ENCODE data around the gene SERPIND1.

DNA sequence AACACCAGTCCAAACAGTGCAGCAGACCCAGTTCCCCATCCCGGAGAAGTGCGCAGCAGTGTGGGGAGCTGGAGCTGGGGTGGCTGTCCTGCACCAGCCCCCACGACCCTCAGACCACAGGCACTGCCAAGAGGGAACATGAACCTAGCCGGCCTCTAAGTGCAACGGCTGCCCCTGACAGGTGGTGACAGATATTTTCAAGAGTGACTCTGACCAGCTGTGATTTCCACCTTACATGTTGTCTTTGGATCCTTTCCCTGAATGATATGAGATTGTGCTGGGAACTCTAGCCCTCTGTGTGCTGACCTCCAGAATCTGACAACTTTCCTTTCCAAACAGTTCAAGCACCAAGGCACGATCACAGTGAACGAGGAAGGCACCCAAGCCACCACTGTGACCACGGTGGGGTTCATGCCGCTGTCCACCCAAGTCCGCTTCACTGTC, 12.6 kb downstream of the SERPIND1 start:
- TF ChIP-seq BACH2 (CRISPR knock-in tag; IDR thresholded peaks at IDR 0.05; ENCODE audit: borderline replicate concordance) (no peak), SNAI2 (CRISPR knock-in tag; IDR thresholded peaks at IDR 0.05) (no peak), RARB (CRISPR knock-in tag; IDR thresholded peaks at IDR 0.05) (no peak), TCF4 (CRISPR knock-in tag; IDR thresholded peaks at IDR 0.05; ENCODE audit: borderline replicate concordance) (no peak), ARNTL (CRISPR knock-in tag; IDR thresholded peaks at IDR 0.05; ENCODE audit: borderline replicate concordance, low read depth) (no peak), ZFP30 (CRISPR knock-in tag; IDR thresholded peaks at IDR 0.05) (no peak), ZNF70 (CRISPR knock-in tag; IDR thresholded peaks at IDR 0.05) (no peak), ZC3H10 (CRISPR knock-in tag; IDR thresholded peaks at IDR 0.05) (no peak)
- TF ChIP-seq, protein P1, sequence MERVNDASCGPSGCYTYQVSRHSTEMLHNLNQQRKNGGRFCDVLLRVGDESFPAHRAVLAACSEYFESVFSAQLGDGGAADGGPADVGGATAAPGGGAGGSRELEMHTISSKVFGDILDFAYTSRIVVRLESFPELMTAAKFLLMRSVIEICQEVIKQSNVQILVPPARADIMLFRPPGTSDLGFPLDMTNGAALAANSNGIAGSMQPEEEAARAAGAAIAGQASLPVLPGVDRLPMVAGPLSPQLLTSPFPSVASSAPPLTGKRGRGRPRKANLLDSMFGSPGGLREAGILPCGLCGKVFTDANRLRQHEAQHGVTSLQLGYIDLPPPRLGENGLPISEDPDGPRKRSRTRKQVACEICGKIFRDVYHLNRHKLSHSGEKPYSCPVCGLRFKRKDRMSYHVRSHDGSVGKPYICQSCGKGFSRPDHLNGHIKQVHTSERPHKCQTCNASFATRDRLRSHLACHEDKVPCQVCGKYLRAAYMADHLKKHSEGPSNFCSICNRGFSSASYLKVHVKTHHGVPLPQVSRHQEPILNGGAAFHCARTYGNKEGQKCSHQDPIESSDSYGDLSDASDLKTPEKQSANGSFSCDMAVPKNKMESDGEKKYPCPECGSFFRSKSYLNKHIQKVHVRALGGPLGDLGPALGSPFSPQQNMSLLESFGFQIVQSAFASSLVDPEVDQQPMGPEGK (CRISPR knock-in tag; IDR thresholded peaks at IDR 0.05; ENCODE audit: borderline replicate concordance), result no peak
- TF ChIP-seq, protein P2, sequence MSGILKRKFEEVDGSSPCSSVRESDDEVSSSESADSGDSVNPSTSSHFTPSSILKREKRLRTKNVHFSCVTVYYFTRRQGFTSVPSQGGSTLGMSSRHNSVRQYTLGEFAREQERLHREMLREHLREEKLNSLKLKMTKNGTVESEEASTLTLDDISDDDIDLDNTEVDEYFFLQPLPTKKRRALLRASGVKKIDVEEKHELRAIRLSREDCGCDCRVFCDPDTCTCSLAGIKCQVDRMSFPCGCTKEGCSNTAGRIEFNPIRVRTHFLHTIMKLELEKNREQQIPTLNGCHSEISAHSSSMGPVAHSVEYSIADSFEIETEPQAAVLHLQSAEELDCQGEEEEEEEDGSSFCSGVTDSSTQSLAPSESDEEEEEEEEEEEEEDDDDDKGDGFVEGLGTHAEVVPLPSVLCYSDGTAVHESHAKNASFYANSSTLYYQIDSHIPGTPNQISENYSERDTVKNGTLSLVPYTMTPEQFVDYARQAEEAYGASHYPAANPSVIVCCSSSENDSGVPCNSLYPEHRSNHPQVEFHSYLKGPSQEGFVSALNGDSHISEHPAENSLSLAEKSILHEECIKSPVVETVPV (CRISPR knock-in tag; IDR thresholded peaks at IDR 0.05), result no peak
- TF ChIP-seq, protein P3, sequence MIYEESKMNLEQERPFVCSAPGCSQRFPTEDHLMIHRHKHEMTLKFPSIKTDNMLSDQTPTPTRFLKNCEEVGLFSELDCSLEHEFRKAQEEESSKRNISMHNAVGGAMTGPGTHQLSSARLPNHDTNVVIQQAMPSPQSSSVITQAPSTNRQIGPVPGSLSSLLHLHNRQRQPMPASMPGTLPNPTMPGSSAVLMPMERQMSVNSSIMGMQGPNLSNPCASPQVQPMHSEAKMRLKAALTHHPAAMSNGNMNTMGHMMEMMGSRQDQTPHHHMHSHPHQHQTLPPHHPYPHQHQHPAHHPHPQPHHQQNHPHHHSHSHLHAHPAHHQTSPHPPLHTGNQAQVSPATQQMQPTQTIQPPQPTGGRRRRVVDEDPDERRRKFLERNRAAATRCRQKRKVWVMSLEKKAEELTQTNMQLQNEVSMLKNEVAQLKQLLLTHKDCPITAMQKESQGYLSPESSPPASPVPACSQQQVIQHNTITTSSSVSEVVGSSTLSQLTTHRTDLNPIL (CRISPR knock-in tag; IDR thresholded peaks at IDR 0.05; ENCODE audit: low read depth), result no peak
- TF ChIP-seq, protein P4, sequence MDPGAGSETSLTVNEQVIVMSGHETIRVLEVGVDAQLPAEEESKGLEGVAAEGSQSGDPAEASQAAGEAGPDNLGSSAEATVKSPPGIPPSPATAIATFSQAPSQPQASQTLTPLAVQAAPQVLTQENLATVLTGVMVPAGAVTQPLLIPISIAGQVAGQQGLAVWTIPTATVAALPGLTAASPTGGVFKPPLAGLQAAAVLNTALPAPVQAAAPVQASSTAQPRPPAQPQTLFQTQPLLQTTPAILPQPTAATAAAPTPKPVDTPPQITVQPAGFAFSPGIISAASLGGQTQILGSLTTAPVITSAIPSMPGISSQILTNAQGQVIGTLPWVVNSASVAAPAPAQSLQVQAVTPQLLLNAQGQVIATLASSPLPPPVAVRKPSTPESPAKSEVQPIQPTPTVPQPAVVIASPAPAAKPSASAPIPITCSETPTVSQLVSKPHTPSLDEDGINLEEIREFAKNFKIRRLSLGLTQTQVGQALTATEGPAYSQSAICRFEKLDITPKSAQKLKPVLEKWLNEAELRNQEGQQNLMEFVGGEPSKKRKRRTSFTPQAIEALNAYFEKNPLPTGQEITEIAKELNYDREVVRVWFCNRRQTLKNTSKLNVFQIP (CRISPR knock-in tag; IDR thresholded peaks at IDR 0.05; ENCODE audit: borderline replicate concordance, low read depth), result no peak
